HCT116 (cell line): ENCODE results near the gene MIEF2. TPM values are rescaled to one million over a fixed set of nuclear protein-coding genes. Genes with fewer than 3 reads are reported as not detected.

Experiments
- ATAC-seq: fragments of 200-7000 bp; cut with Tn5 transposase; 2 replicates; pipeline ENCODE4 v1.9.1; 2020; ENCODE audit warnings: mild to moderate bottlenecking, moderate library complexity
- BruUV-seq: library from RNA; stranded (reverse); fragments of 400-500 nt; replicated peaks from 2 replicates; lab custom pipeline; 2021; lab: Mats Ljungman, UMichigan
- CTCF ChIA-PET: fragments of 300-600 bp; sonication (Branson Sonifier 250); formaldehyde crosslinking; loops from one replicate; lab custom pipeline; 2021; ENCODE audit warnings: antibody characterized with exemption; lab: Charles Lee
- POLR2A ChIA-PET: fragments of 300-600, 350-600 bp; sonication (Branson Sonifier 250); formaldehyde crosslinking; loops from one replicate; lab custom pipeline; 2021; ENCODE audit warnings: antibody characterized with exemption; lab: Charles Lee
- RAD21 ChIA-PET, 2 experiments: fragments of 300-600 bp; sonication (Branson Sonifier 250); formaldehyde crosslinking; loops; one replicate each; lab custom pipeline; 2023; ENCODE audit warnings: low total read pairs in 2 of 2; ENCODE audit not compliant: uncharacterized antibody in 2 of 2, unreplicated experiment in 2 of 2, low non-redundant PET in 1 of 2; lab: Charles Lee
- DNase-seq: peaks from one replicate; pipeline ENCODE4 v3.0.0-alpha.2; 2010; ENCODE audit warnings: low read depth, low spot score
- H2AFZ ChIP-seq: fragments of 200-600 bp; shearing (Covaris generic), sonication (generic); 2 replicates; pipeline ENCODE4 v1.6.1; 2017; ENCODE audit warnings: low read depth, mixed run types, mixed read lengths, antibody characterized with exemption, low read length; ENCODE audit not compliant: poor library complexity, severe bottlenecking
- H3K27ac ChIP-seq: 2 replicates; pipeline ENCODE4 v1.5.1; 2012; ENCODE audit warnings: low read depth, low read length
- H3K27me3 ChIP-seq: fragments of 200-600 bp; sonication (generic); 2 replicates; pipeline ENCODE4 v1.6.1; 2016; ENCODE audit warnings: mixed run types, low read length, mixed read lengths; ENCODE audit not compliant: insufficient read depth
- H3K36me3 ChIP-seq, 2 experiments: fragments of 200-500 bp in 1 of 2; fragments of 200-600 bp in 1 of 2; sonication (Bioruptor generic) in 1 of 2; sonication (generic) in 1 of 2; 2 replicates each; pipeline versions ENCODE4 v1.5.1 to v1.6.1; 2014 to 2016; ENCODE audit warnings: low read length in 2 of 2, inconsistent platforms in 1 of 2, mixed read lengths in 1 of 2, mixed run types in 1 of 2; ENCODE audit not compliant: insufficient read depth in 2 of 2, control insufficient read depth in 1 of 2
- H3K4me1 ChIP-seq, 2 experiments: fragments of 200-600 bp in 1 of 2; sonication (generic) in 1 of 2; 2 replicates each; pipeline versions ENCODE4 v1.5.1 to v1.6.1; 2012 to 2017; ENCODE audit warnings: low read length in 2 of 2, inconsistent platforms in 1 of 2, mild to moderate bottlenecking in 1 of 2, mixed read lengths in 1 of 2, mixed run types in 1 of 2, moderate library complexity in 1 of 2; ENCODE audit not compliant: insufficient read depth in 2 of 2, control insufficient read depth in 1 of 2
- H3K4me2 ChIP-seq: fragments of 200-600 bp; sonication (generic); 2 replicates; pipeline ENCODE4 v1.6.1; 2017; ENCODE audit warnings: mixed run types, low read length, mixed read lengths
- H3K4me3 ChIP-seq, 2 experiments: fragments of 200-600 bp in 1 of 2; sonication (generic) in 1 of 2; replicated peaks in 1 of 2; 2 replicates each; pipeline ENCODE4 v1.5.1; 2011 to 2016; ENCODE audit warnings: low read length in 2 of 2, control low read depth in 1 of 2, low read depth in 1 of 2, mild to moderate bottlenecking in 1 of 2, mixed read lengths in 1 of 2, mixed run types in 1 of 2
- H3K79me2 ChIP-seq: fragments of 200-600 bp; sonication (generic); 2 replicates; pipeline ENCODE4 v1.6.1; 2017; ENCODE audit warnings: mild to moderate bottlenecking, mixed run types, low read length, moderate library complexity, mixed read lengths; ENCODE audit not compliant: insufficient read depth
- H3K9ac ChIP-seq: fragments of 200-600 bp; sonication (generic); 2 replicates; pipeline ENCODE4 v1.6.1; 2016; ENCODE audit warnings: low read length, mixed read lengths
- H3K9me2 ChIP-seq: fragments of 200-600 bp; sonication (generic), shearing (Covaris generic); 2 replicates; pipeline ENCODE4 v1.6.1; 2017; ENCODE audit warnings: mixed run types, mild to moderate bottlenecking, moderate library complexity; ENCODE audit not compliant: insufficient read depth
- H3K9me3 ChIP-seq, 2 experiments: fragments of 200-500 bp in 1 of 2; fragments of 200-600 bp in 1 of 2; sonication (Bioruptor generic) in 1 of 2; sonication (generic) in 1 of 2; 2 replicates each; pipeline ENCODE4 v1.6.1; 2014 to 2017; ENCODE audit warnings: low read length in 2 of 2, mixed read lengths in 2 of 2, inconsistent platforms in 1 of 2, low read depth in 1 of 2, mild to moderate bottlenecking in 1 of 2, mixed run types in 1 of 2, moderate library complexity in 1 of 2; ENCODE audit not compliant: control insufficient read depth in 1 of 2, insufficient read depth in 1 of 2
- H4K20me1 ChIP-seq: fragments of 200-600 bp; sonication (generic), shearing (Covaris generic); 2 replicates; pipeline ENCODE4 v1.6.1; 2017; ENCODE audit warnings: mixed run types, mild to moderate bottlenecking, moderate library complexity; ENCODE audit not compliant: insufficient read depth
- CEBPB ChIP-seq: IDR thresholded peaks from 2 replicates; pipeline ENCODE4 v1.6.1; 2012; ENCODE audit warnings: low read depth
- EZH2 ChIP-seq: fragments of 200-600 bp; sonication (generic); IDR thresholded peaks from 2 replicates; pipeline ENCODE4 v1.6.1; 2017; ENCODE audit warnings: antibody characterized with exemption, mixed run types
- FOSL1 ChIP-seq: IDR thresholded peaks from 2 replicates; pipeline ENCODE4 v1.6.1; 2012; ENCODE audit warnings: low read depth
- POLR2AphosphoS5 ChIP-seq: IDR thresholded peaks from 2 replicates; pipeline ENCODE4 v1.6.1; 2011; ENCODE audit warnings: mild to moderate bottlenecking, low read depth, low read length, moderate library complexity
- RAD21 ChIP-seq: IDR thresholded peaks from 2 replicates; pipeline ENCODE4 v1.6.1; 2012; ENCODE audit warnings: low read depth, mild to moderate bottlenecking
- SP1 ChIP-seq: IDR thresholded peaks from 2 replicates; pipeline ENCODE4 v1.6.1; 2012; ENCODE audit warnings: low read depth
- TCF7L2 ChIP-seq: IDR thresholded peaks from 2 replicates; pipeline ENCODE4 v1.7.0; 2011; ENCODE audit warnings: borderline replicate concordance, inconsistent platforms; ENCODE audit not compliant: insufficient read depth, insufficient read length; ENCODE audit errors: extremely low read depth
- ZFX ChIP-seq: fragments of 450-650 bp; IDR thresholded peaks from 2 replicates; pipeline ENCODE4 v1.6.1; 2017
- intact Hi-C: fragments of 100-400 bp; cut with micrococcal nuclease; formaldehyde crosslinking; loops from 2 replicates; pipeline ENCODE4 v1.10.0; 2022
- total RNA-seq: library from RNA; stranded (reverse); gene quantifications from one replicate; pipeline ENCODE4 v1.2.1, GENCODE V29; 2021; ENCODE audit not compliant: unreplicated experiment
- TF ChIP-seq, protein P1 (sequence below), 3 experiments: fragments of 200-600 bp in 1 of 3; sonication (generic) in 1 of 3; IDR thresholded peaks in 2 of 3; conservative IDR thresholded peaks in 1 of 3; 2 replicates each; pipeline ENCODE4 v1.5.1; 2012 to 2017; ENCODE audit warnings: low read depth in 2 of 3, low read length in 2 of 3, antibody characterized with exemption in 1 of 3, borderline replicate concordance in 1 of 3, control low read depth in 1 of 3, mild to moderate bottlenecking in 1 of 3, mixed read lengths in 1 of 3, mixed run types in 1 of 3, moderate library complexity in 1 of 3; ENCODE audit not compliant: insufficient read depth in 1 of 3
- TF ChIP-seq, protein P2 (sequence below): IDR thresholded peaks from 2 replicates; pipeline ENCODE4 v1.6.1; 2012; ENCODE audit warnings: low read depth

Gene MIEF2
- total RNA-seq, 1 experiment from 2014 or later: 9.3 TPM

DNA sequence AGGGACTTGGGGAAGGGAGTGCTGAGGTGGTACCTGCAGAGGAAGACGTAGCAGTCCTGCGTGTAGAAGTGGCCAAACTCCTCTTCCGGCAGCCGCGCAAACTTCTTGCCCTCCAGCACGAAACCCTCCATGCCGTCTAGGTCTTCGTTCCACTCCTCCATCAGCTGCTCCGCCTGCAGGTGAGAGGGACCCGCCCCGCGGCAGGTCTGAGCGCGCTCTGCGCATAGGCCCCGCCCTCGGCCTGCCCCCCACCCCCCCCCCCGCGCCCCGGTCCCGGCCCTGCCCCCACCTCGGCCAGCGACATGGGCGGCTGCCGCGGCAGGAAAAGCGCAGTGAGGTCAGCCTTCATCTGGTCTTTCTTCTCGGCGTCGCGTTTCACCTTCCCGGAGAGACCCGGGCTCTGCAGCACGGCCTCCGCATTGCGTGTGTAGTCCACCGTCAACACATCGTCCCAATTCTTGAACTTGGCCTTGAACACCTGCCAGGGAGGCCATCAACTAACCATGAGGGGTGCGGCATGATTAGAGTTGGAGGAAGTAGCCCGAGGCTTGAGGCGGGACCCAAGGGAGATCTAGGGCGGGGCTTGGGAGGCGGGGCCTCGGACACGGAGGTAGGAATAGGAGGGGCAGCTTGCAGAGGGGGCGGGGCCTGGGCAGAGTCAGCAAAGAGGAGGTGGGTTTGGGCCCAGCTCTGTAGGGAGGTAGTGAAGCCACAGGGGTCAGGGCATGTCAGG is 13.4 kb upstream of the MIEF2 start:
- peaks cover 6% of the 10 kb centered on the region; the same call in 1 of the 2 replicates for H4K20me1 ChIP-seq
- H3K36me3 ChIP-seq: peaks cover 20 to 47% of the 10 kb centered on the region in 2 experiments
- TF ChIP-seq TCF7L2 (peak; percentile 78), POLR2AphosphoS5 (no peak)
- H3K9me3 ChIP-seq: no peaks in the 10 kb centered on the region
- H3K4me2 ChIP-seq: no peak overlapping the region; the same call in 1 of the 2 replicates
- BruUV-seq: no TSS peak
- CTCF ChIA-PET: interaction anchor here (1.1 kb wide), 1 partner anchor 75 kb away, joined by 5 read pairs; no protein-coding TSS in a partner anchor
- RAD21 ChIA-PET: no interaction called here
- peak; percentile 75 for ATAC-seq
- H3K9me2 ChIP-seq: no peaks in the 10 kb centered on the region
- H3K27ac ChIP-seq: peak overlapping the region; percentile 39; the same call in 1 of the 2 replicates
- intact Hi-C loops: no loop called here
- no peak overlapping the region for H3K9ac ChIP-seq
- H3K27me3 ChIP-seq: no peaks in the 10 kb centered on the region
- no peak overlapping the region for H3K4me3 ChIP-seq
- H3K4me1 ChIP-seq: peaks cover 0 to 12% of the 10 kb centered on the region in 2 experiments; a peak in 2 of 4 replicates
- H3K79me2 ChIP-seq: no peaks in the 10 kb centered on the region
- no peak overlapping the region for H2AFZ ChIP-seq
- DNase-seq: no peak
- POLR2A ChIA-PET: no interaction called here

DNA sequence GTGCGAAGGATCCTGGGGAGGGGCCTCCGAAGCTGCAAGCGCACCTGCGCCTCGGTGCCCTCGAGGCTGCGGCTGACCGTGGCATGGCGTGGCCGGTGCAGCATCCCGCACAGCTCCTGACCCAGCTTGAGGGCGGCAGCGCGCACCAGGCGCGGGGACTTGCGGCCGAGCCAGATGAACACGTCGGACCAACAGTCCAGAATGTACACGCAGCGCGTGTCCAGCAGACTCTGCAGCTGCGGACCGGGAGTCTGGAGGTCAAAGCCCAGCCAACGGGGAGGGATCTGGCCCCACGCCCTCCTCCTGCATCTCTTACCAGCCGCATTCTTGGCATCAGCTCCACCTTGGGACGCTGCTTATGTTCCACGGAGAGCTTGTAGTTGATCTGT is 12.9 kb upstream of the MIEF2 start:
- BruUV-seq: no TSS peak
- H3K27me3 ChIP-seq: no peaks in the 10 kb centered on the region
- 0 out of 2 replicates have a peak overlapping the region, but pooled peaks have one; percentile 35 for H3K27ac ChIP-seq
- DNase-seq (no peak), ATAC-seq (no peak)
- ChIA-PET POLR2A (no interaction called here), RAD21 (no interaction called here), CTCF (interaction anchor here (1.1 kb wide), 1 partner anchor 75 kb away, joined by 5 read pairs; no protein-coding TSS in a partner anchor)
- intact Hi-C loops: loop anchor here (1.0 kb wide), 1 partner anchor 74 kb away; no protein-coding TSS in a partner anchor
- H3K9me2 ChIP-seq: no peaks in the 10 kb centered on the region
- H3K4me3 ChIP-seq: no peak overlapping the region
- H3K4me1 ChIP-seq: peaks cover 0 to 12% of the 10 kb centered on the region in 2 experiments; a peak in 2 of 4 replicates
- H3K9ac ChIP-seq: no peak overlapping the region
- H3K36me3 ChIP-seq: peaks cover 20 to 50% of the 10 kb centered on the region in 2 experiments
- H3K9me3 ChIP-seq: no peaks in the 10 kb centered on the region
- peaks cover 6% of the 10 kb centered on the region; the same call in 1 of the 2 replicates for H4K20me1 ChIP-seq
- H3K4me2 ChIP-seq: no peak overlapping the region
- H2AFZ ChIP-seq: no peak overlapping the region
- H3K79me2 ChIP-seq: no peaks in the 10 kb centered on the region
- TF ChIP-seq CEBPB (no peak), RAD21 (no peak), FOSL1 (no peak), SP1 (no peak), ZFX (no peak), EZH2 (no peak)
- TF ChIP-seq, protein P1, sequence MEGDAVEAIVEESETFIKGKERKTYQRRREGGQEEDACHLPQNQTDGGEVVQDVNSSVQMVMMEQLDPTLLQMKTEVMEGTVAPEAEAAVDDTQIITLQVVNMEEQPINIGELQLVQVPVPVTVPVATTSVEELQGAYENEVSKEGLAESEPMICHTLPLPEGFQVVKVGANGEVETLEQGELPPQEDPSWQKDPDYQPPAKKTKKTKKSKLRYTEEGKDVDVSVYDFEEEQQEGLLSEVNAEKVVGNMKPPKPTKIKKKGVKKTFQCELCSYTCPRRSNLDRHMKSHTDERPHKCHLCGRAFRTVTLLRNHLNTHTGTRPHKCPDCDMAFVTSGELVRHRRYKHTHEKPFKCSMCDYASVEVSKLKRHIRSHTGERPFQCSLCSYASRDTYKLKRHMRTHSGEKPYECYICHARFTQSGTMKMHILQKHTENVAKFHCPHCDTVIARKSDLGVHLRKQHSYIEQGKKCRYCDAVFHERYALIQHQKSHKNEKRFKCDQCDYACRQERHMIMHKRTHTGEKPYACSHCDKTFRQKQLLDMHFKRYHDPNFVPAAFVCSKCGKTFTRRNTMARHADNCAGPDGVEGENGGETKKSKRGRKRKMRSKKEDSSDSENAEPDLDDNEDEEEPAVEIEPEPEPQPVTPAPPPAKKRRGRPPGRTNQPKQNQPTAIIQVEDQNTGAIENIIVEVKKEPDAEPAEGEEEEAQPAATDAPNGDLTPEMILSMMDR (IDR thresholded peaks at IDR 0.05 in 2 of 3, conservative IDR thresholded peaks at IDR 0.05 in 1 of 3; ENCODE audit: borderline replicate concordance in 1 of 3, insufficient read depth in 1 of 3, low read depth in 2 of 3, low read length in 2 of 3): no peak
- TF ChIP-seq, protein P2, sequence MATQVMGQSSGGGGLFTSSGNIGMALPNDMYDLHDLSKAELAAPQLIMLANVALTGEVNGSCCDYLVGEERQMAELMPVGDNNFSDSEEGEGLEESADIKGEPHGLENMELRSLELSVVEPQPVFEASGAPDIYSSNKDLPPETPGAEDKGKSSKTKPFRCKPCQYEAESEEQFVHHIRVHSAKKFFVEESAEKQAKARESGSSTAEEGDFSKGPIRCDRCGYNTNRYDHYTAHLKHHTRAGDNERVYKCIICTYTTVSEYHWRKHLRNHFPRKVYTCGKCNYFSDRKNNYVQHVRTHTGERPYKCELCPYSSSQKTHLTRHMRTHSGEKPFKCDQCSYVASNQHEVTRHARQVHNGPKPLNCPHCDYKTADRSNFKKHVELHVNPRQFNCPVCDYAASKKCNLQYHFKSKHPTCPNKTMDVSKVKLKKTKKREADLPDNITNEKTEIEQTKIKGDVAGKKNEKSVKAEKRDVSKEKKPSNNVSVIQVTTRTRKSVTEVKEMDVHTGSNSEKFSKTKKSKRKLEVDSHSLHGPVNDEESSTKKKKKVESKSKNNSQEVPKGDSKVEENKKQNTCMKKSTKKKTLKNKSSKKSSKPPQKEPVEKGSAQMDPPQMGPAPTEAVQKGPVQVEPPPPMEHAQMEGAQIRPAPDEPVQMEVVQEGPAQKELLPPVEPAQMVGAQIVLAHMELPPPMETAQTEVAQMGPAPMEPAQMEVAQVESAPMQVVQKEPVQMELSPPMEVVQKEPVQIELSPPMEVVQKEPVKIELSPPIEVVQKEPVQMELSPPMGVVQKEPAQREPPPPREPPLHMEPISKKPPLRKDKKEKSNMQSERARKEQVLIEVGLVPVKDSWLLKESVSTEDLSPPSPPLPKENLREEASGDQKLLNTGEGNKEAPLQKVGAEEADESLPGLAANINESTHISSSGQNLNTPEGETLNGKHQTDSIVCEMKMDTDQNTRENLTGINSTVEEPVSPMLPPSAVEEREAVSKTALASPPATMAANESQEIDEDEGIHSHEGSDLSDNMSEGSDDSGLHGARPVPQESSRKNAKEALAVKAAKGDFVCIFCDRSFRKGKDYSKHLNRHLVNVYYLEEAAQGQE: no peak
